SU-DHL-6 (cell line): Measurements from ENCODE around the gene NREP.

Source experiments
- H2AFZ ChIP-seq: fragments of 200-600 bp; sonication (generic); 2 replicates; pipeline ENCODE4 v1.6.1; 2014; ENCODE audit warnings: low read depth, mild to moderate bottlenecking, moderate library complexity, mixed read lengths, antibody characterized with exemption, low read length; ENCODE audit not compliant: severe bottlenecking
- H3F3A ChIP-seq: fragments of 200-600 bp; shearing (Covaris generic); 2 replicates; pipeline ENCODE4 v1.6.0; 2016; ENCODE audit warnings: antibody characterized with exemption, mild to moderate bottlenecking; ENCODE audit not compliant: insufficient read depth
- H3K27ac ChIP-seq: fragments of 200-600 bp; sonication (generic); 2 replicates; pipeline ENCODE4 v1.5.1; 2016; ENCODE audit warnings: low read depth, mild to moderate bottlenecking, low read length, moderate library complexity, mixed read lengths
- H3K27me3 ChIP-seq: fragments of 200-600 bp; sonication (generic), shearing (Covaris generic); 2 replicates; pipeline ENCODE4 v1.6.0; 2014; ENCODE audit warnings: mild to moderate bottlenecking, low read length
- H3K36me3 ChIP-seq: fragments of 200-600 bp; sonication (generic); 2 replicates; pipeline ENCODE4 v1.6.1; 2014; ENCODE audit warnings: mild to moderate bottlenecking, low read length, mixed read lengths
- H3K4me2 ChIP-seq: fragments of 300-600, 200-600 bp; shearing (Covaris generic), sonication (generic); 2 replicates; pipeline ENCODE4 v1.6.0; 2014; ENCODE audit warnings: low read length, low read depth, mild to moderate bottlenecking; ENCODE audit not compliant: poor library complexity, severe bottlenecking
- H3K4me3 ChIP-seq: fragments of 200-600 bp; sonication (generic); 2 replicates; pipeline ENCODE4 v1.5.1; 2014; ENCODE audit warnings: antibody characterized with exemption, low read length, mild to moderate bottlenecking, mixed read lengths; ENCODE audit not compliant: insufficient read depth, poor library complexity, severe bottlenecking
- H3K79me2 ChIP-seq: fragments of 200-600 bp; sonication (generic); 2 replicates; pipeline ENCODE4 v1.6.1; 2014; ENCODE audit warnings: mild to moderate bottlenecking, low read length, moderate library complexity; ENCODE audit not compliant: insufficient read depth
- H3K9ac ChIP-seq: fragments of 200-600 bp; sonication (generic); 2 replicates; pipeline ENCODE4 v1.7.0; 2014; ENCODE audit warnings: mild to moderate bottlenecking, low read length
- H3K9me2 ChIP-seq: fragments of 200-600 bp; sonication (generic); replicated peaks from 2 replicates; pipeline ENCODE4 v1.6.1; 2014; ENCODE audit warnings: low read length; ENCODE audit not compliant: insufficient read depth
- H3K9me3 ChIP-seq: fragments of 200-600 bp; sonication (generic); 2 replicates; pipeline ENCODE4 v1.6.1; 2014; ENCODE audit warnings: low read length, mixed read lengths; ENCODE audit not compliant: insufficient read depth
- H4K20me1 ChIP-seq: fragments of 200-600 bp; sonication (generic); 2 replicates; pipeline ENCODE4 v1.6.1; 2014; ENCODE audit warnings: low read depth, mild to moderate bottlenecking, antibody characterized with exemption, low read length, moderate library complexity, mixed read lengths
- CTCF ChIP-seq: fragments of 200-600 bp; sonication (generic); IDR thresholded peaks from one replicate; pipeline ENCODE4 v1.5.1; 2017; ENCODE audit warnings: antibody characterized with exemption, mild to moderate bottlenecking, low read length, moderate library complexity; ENCODE audit not compliant: insufficient read depth, poor library complexity, severe bottlenecking
- EZH2phosphoT487 ChIP-seq: fragments of 200-600 bp; sonication (generic), shearing (Covaris generic); conservative IDR thresholded peaks from 2 replicates; pipeline ENCODE4 v1.6.1; 2018; ENCODE audit warnings: mild to moderate bottlenecking, antibody characterized with exemption, low read length, moderate library complexity, mixed read lengths

Gene NREP

GRCh38 chr5:111730659-111731382 lies 26.2 kb downstream of the NREP start:
- Histone ChIP-seq H3K4me3 (no peak overlapping the region), H3K79me2 (no peaks in the 10 kb centered on the region), H3K9me3 (no peaks in the 10 kb centered on the region), H4K20me1 (no peaks in the 10 kb centered on the region), H2AFZ (no peak overlapping the region), H3K9me2 (no peaks in the 10 kb centered on the region), H3K27ac (no peak overlapping the region), H3K36me3 (no peaks in the 10 kb centered on the region), H3K4me2 (no peak overlapping the region), H3K27me3 (no peaks in the 10 kb centered on the region), H3K9ac (no peak overlapping the region), H3F3A (no peaks in the 10 kb centered on the region)
- TF ChIP-seq CTCF (no peak), EZH2phosphoT487 (no peak)

GRCh38 chr5:111728941-111729340 lies 28.1 kb downstream of the NREP start:
- Histone ChIP-seq H3K9me3 (no peaks in the 10 kb centered on the region), H3K27ac (no peak overlapping the region), H3K79me2 (no peaks in the 10 kb centered on the region), H3K4me3 (no peak overlapping the region), H2AFZ (no peak overlapping the region), H3K27me3 (no peaks in the 10 kb centered on the region), H3K36me3 (no peaks in the 10 kb centered on the region), H4K20me1 (no peaks in the 10 kb centered on the region), H3K9ac (no peak overlapping the region), H3K4me2 (no peak overlapping the region), H3K9me2 (no peaks in the 10 kb centered on the region), H3F3A (no peaks in the 10 kb centered on the region)
- TF ChIP-seq CTCF, result no peak
- no peak for TF ChIP-seq EZH2phosphoT487

- Histone ChIP-seq H3K27ac (no peak overlapping the region), H3K79me2 (no peaks in the 10 kb centered on the region), H3K36me3 (no peaks in the 10 kb centered on the region), H3K9ac (no peak overlapping the region), H3K27me3 (no peaks in the 10 kb centered on the region), H3K4me3 (no peak overlapping the region), H3F3A (no peaks in the 10 kb centered on the region), H4K20me1 (no peaks in the 10 kb centered on the region), H2AFZ (no peak overlapping the region), H3K9me2 (no peaks in the 10 kb centered on the region), H3K9me3 (no peaks in the 10 kb centered on the region), H3K4me2 (no peak overlapping the region)
- no peak for TF ChIP-seq CTCF
- TF ChIP-seq EZH2phosphoT487, result no peak
These were observed 30.0 kb downstream of the NREP start for GRCh38 chr5:111726986-111727385.
